Panc1 (cell line): ENCODE measurements around the gene ABCC1. TPM values are rescaled to one million over a fixed set of nuclear protein-coding genes. Genes with fewer than 3 reads are reported as not detected.

Experiments used
- ATAC-seq: fragments of 200-7000 bp; cut with Tn5 transposase; 2 replicates; pipeline ENCODE4 v1.9.1; 2020; ENCODE audit warnings: mild to moderate bottlenecking, moderate library complexity
- BruUV-seq: library from RNA; stranded (reverse); fragments of 400-500 nt; replicated peaks from 2 replicates; lab custom pipeline; 2021; lab: Mats Ljungman, UMichigan
- CTCF ChIA-PET: fragments of 300-600 bp; sonication (Branson Sonifier 250); formaldehyde crosslinking; loops from one replicate; lab custom pipeline; 2022; ENCODE audit warnings: antibody characterized with exemption; lab: Charles Lee
- POLR2A ChIA-PET: fragments of 300-600 bp; sonication (Branson Sonifier 250); formaldehyde crosslinking; loops from one replicate; lab custom pipeline; 2022; ENCODE audit warnings: antibody characterized with exemption; lab: Charles Lee
- DNase-seq: peaks from one replicate; pipeline ENCODE4 v3.0.0-alpha.2; 2010; ENCODE audit warnings: low read depth, low spot score
- H3K27ac ChIP-seq: 2 replicates; pipeline ENCODE4 v1.5.1; 2011; ENCODE audit warnings: mild to moderate bottlenecking, low read length, inconsistent platforms
- H3K27me3 ChIP-seq: fragments of 200-500 bp; sonication (Bioruptor generic); 2 replicates; pipeline ENCODE4 v1.6.0; 2014; ENCODE audit warnings: low read length, inconsistent platforms; ENCODE audit not compliant: control insufficient read depth, insufficient read depth
- H3K36me3 ChIP-seq: fragments of 200-500 bp; sonication (Bioruptor generic); 2 replicates; pipeline ENCODE4 v1.5.1; 2014; ENCODE audit warnings: inconsistent platforms, mild to moderate bottlenecking, low read length, moderate library complexity; ENCODE audit not compliant: control insufficient read depth, insufficient read depth
- H3K4me1 ChIP-seq: 2 replicates; pipeline ENCODE4 v1.5.1; 2011; ENCODE audit warnings: inconsistent platforms, mild to moderate bottlenecking, low read length, moderate library complexity; ENCODE audit not compliant: control insufficient read depth, insufficient read depth
- H3K4me3 ChIP-seq, 2 experiments: 2 replicates each; pipeline ENCODE4 v1.5.1; 2011 to 2012; ENCODE audit warnings: low read depth in 2 of 2, low read length in 2 of 2, mild to moderate bottlenecking in 2 of 2, inconsistent platforms in 1 of 2, moderate library complexity in 1 of 2
- H3K9me3 ChIP-seq: fragments of 200-500 bp; sonication (Bioruptor generic); 2 replicates; pipeline ENCODE4 v1.5.1; 2014; ENCODE audit warnings: low read depth, mild to moderate bottlenecking, inconsistent platforms, low read length, moderate library complexity; ENCODE audit not compliant: control insufficient read depth, insufficient read depth
- CTCF ChIP-seq: fragments of 450-650 bp; IDR thresholded peaks from 2 replicates; pipeline ENCODE4 v1.5.1; 2017; ENCODE audit warnings: mild to moderate bottlenecking
- POLR2AphosphoS5 ChIP-seq: IDR thresholded peaks from 2 replicates; pipeline ENCODE4 v1.6.1; 2012; ENCODE audit warnings: mild to moderate bottlenecking, low read depth, low read length, moderate library complexity
- REST ChIP-seq, 2 experiments: IDR thresholded peaks; 2 replicates each; pipeline ENCODE4 v1.6.1; 2011 to 2012; ENCODE audit warnings: low read depth in 2 of 2, control low read depth in 1 of 2, low read length in 1 of 2, mild to moderate bottlenecking in 1 of 2, moderate library complexity in 1 of 2; ENCODE audit not compliant: insufficient read depth in 1 of 2
- SIN3A ChIP-seq: IDR thresholded peaks from 2 replicates; pipeline ENCODE4 v1.6.1; 2012; ENCODE audit warnings: low read depth, mild to moderate bottlenecking, low read length, moderate library complexity, borderline replicate concordance; ENCODE audit not compliant: insufficient read depth
- TCF7L2 ChIP-seq: IDR thresholded peaks from 2 replicates; pipeline ENCODE4 v1.6.1; 2011; ENCODE audit warnings: mild to moderate bottlenecking, low read depth, low read length, inconsistent platforms
- in situ Hi-C: cut with HindIII; loops from 2 replicates; pipeline ENCODE4 v1.10.0; 2016; ENCODE audit warnings: low sequenced_read_pairs, low pct_unique_long_range_greater_than_20kb
- intact Hi-C: fragments of 100-400 bp; cut with micrococcal nuclease; formaldehyde crosslinking; loops from one replicate; pipeline ENCODE4 v1.10.0; 2022; ENCODE audit not compliant: unreplicated experiment
- total RNA-seq: library from RNA; stranded (reverse); gene quantifications from one replicate; pipeline ENCODE4 v1.2.1, GENCODE V29; 2021; ENCODE audit not compliant: unreplicated experiment

Gene ABCC1
- total RNA-seq, 1 experiment from 2014 or later: 296 TPM

GRCh38 chr16:16036359-16036792 is 87.0 kb downstream of the ABCC1 start:
- Histone ChIP-seq H3K36me3 (peaks cover 22% of the 10 kb centered on the region), H3K27me3 (no peaks in the 10 kb centered on the region), H3K4me1 (no peaks in the 10 kb centered on the region), H3K27ac (no peak overlapping the region), H3K4me3 (no peak overlapping the region), H3K9me3 (no peaks in the 10 kb centered on the region)
- CTCF ChIA-PET: interaction anchor here (0.9 kb wide), 1 partner anchor 96 kb away, joined by 5 read pairs; no protein-coding TSS in a partner anchor
- intact Hi-C loops: no loop called here
- no peak for DNase-seq
- no TSS peak for BruUV-seq
- no peak for ATAC-seq
- in situ Hi-C loops: loop anchor here (10.0 kb wide), 2 partner anchors 88 to 142 kb away; no protein-coding TSS in a partner anchor
- POLR2A ChIA-PET: no interaction called here
- TF ChIP-seq CTCF: no peak

GRCh38 chr16:16037521-16037920 is 88.1 kb downstream of the ABCC1 start:
- Histone ChIP-seq H3K4me3 (no peak overlapping the region), H3K4me1 (no peaks in the 10 kb centered on the region), H3K9me3 (no peaks in the 10 kb centered on the region), H3K27ac (no peak overlapping the region), H3K27me3 (no peaks in the 10 kb centered on the region), H3K36me3 (peaks cover 17% of the 10 kb centered on the region)
- BruUV-seq: no TSS peak
- DNase-seq (no peak), ATAC-seq (no peak)
- ChIA-PET CTCF (no interaction called here), POLR2A (no interaction called here)
- no peak for TF ChIP-seq POLR2AphosphoS5
- no peak for TF ChIP-seq SIN3A
- TF ChIP-seq CTCF: no peak
- no peak for TF ChIP-seq TCF7L2
- in situ Hi-C loops (loop anchor here (10.0 kb wide), 2 partner anchors 87 to 143 kb away; no protein-coding TSS in a partner anchor), intact Hi-C loops (no loop called here)

GRCh38 chr16:16037970-16038369 is 88.6 kb downstream of the ABCC1 start:
- no peak for ATAC-seq
- Histone ChIP-seq H3K27me3 (no peaks in the 10 kb centered on the region), H3K4me3 (no peak overlapping the region), H3K4me1 (no peaks in the 10 kb centered on the region), H3K27ac (no peak overlapping the region), H3K9me3 (no peaks in the 10 kb centered on the region), H3K36me3 (peaks cover 15% of the 10 kb centered on the region)
- intact Hi-C loops (no loop called here), in situ Hi-C loops (loop anchor here (10.0 kb wide), 2 partner anchors 87 to 143 kb away; no protein-coding TSS in a partner anchor)
- CTCF ChIA-PET: no interaction called here
- TF ChIP-seq REST (IDR thresholded peaks at IDR 0.05; ENCODE audit: insufficient read depth in 1 of 2, low read depth in 2 of 2, low read length in 1 of 2): no peak
- TF ChIP-seq POLR2AphosphoS5: no peak
- no peak for TF ChIP-seq TCF7L2
- TF ChIP-seq CTCF: no peak
- no peak for TF ChIP-seq SIN3A
- POLR2A ChIA-PET: no interaction called here
- DNase-seq: no peak
- BruUV-seq: no TSS peak
